IMR-90 (cell line): Measurements from ENCODE around the gene WDR48. TPM values are rescaled to one million over a fixed set of nuclear protein-coding genes. Genes with fewer than 3 reads are reported as not detected.

Experiments used
- ATAC-seq: fragments of 200-7000 bp; cut with Tn5 transposase; 2 replicates; pipeline ENCODE4 v1.9.1; 2020; ENCODE audit warnings: low read depth, mild to moderate bottlenecking, moderate library complexity
- BruUV-seq: library from RNA; stranded (reverse); fragments of 400-500 nt; replicated peaks from 2 replicates; lab custom pipeline; 2021; lab: Mats Ljungman, UMichigan
- CTCF ChIA-PET: fragments of 300-600 bp; formaldehyde crosslinking; extraction: SDS; loops from one replicate; lab custom pipeline; 2021; ENCODE audit warnings: antibody characterized with exemption; lab: Yijun Ruan, JAX
- POLR2A ChIA-PET: fragments of 300-600 bp; sonication (Branson Sonifier 250); formaldehyde crosslinking; loops from one replicate; lab custom pipeline; 2022; ENCODE audit warnings: antibody characterized with exemption; ENCODE audit not compliant: unreplicated experiment; lab: Charles Lee
- DNase-seq: peaks from one replicate; pipeline ENCODE4 v3.0.0; 2013
- H2AFZ ChIP-seq: replicated peaks from 2 replicates; pipeline ENCODE3; 2013; ENCODE audit warnings: low read length, mild to moderate bottlenecking; ENCODE audit not compliant: poor library complexity
- H2AK5ac ChIP-seq: 2 replicates; pipeline ENCODE4 v1.6.1; 2013; ENCODE audit warnings: low read depth, low read length, inconsistent platforms
- H2AK9ac ChIP-seq: replicated peaks from 2 replicates; pipeline ENCODE3; 2013; ENCODE audit warnings: mild to moderate bottlenecking, low read depth, low read length, moderate library complexity; ENCODE audit not compliant: poor library complexity
- H2BK120ac ChIP-seq: 2 replicates; pipeline ENCODE4 v1.6.1; 2013; ENCODE audit warnings: low read depth, low read length, inconsistent platforms
- H2BK15ac ChIP-seq: 3 replicates; pipeline ENCODE4 v1.6.1; 2013; ENCODE audit warnings: low read depth, low read length, inconsistent platforms
- H2BK20ac ChIP-seq: 2 replicates; pipeline ENCODE4 v1.6.1; 2013; ENCODE audit warnings: low read depth, mild to moderate bottlenecking, inconsistent platforms, low read length, moderate library complexity
- H2BK5ac ChIP-seq: 2 replicates; pipeline ENCODE4 v1.6.1; 2013; ENCODE audit warnings: mild to moderate bottlenecking, low read depth, low read length, inconsistent platforms; ENCODE audit not compliant: poor library complexity, severe bottlenecking
- H3K14ac ChIP-seq: replicated peaks from 2 replicates; pipeline ENCODE4 v1.6.1; 2013; ENCODE audit warnings: low read depth, low read length, inconsistent platforms
- H3K18ac ChIP-seq: 2 replicates; pipeline ENCODE4 v1.6.1; 2013; ENCODE audit warnings: low read depth, low read length, control low read depth
- H3K23ac ChIP-seq: 2 replicates; pipeline ENCODE4 v1.6.1; 2013; ENCODE audit warnings: low read depth, low read length, inconsistent platforms
- H3K27ac ChIP-seq: 2 replicates; pipeline ENCODE4 v1.5.1; 2013; ENCODE audit warnings: mild to moderate bottlenecking, control low read depth, low read length; ENCODE audit not compliant: insufficient read depth
- H3K27me3 ChIP-seq: 2 replicates; pipeline ENCODE4 v1.6.1; 2013; ENCODE audit warnings: low read length; ENCODE audit not compliant: control insufficient read depth, insufficient read depth
- H3K36me3 ChIP-seq: 2 replicates; pipeline ENCODE4 v1.6.1; 2013; ENCODE audit warnings: low read length, mixed read lengths; ENCODE audit not compliant: control insufficient read depth, insufficient read depth
- H3K4ac ChIP-seq: 2 replicates; pipeline ENCODE4 v1.6.1; 2013; ENCODE audit warnings: low read depth, low read length, inconsistent platforms
- H3K4me1 ChIP-seq: 2 replicates; pipeline ENCODE4 v1.6.1; 2013; ENCODE audit warnings: low read length, mixed read lengths; ENCODE audit not compliant: control insufficient read depth, insufficient read depth
- H3K4me2 ChIP-seq: 2 replicates; pipeline ENCODE4 v1.6.1; 2013; ENCODE audit warnings: low read depth, mild to moderate bottlenecking, control low read depth, low read length, moderate library complexity
- H3K4me3 ChIP-seq: 2 replicates; pipeline ENCODE4 v1.5.1; 2013; ENCODE audit warnings: low read depth, mild to moderate bottlenecking, control low read depth, low read length, moderate library complexity; ENCODE audit not compliant: insufficient read depth
- H3K56ac ChIP-seq: 2 replicates; pipeline ENCODE4 v1.6.1; 2013; ENCODE audit warnings: low read length, inconsistent platforms; ENCODE audit not compliant: insufficient read depth; ENCODE audit errors: extremely low read depth
- H3K79me1 ChIP-seq, 2 experiments: 2 replicates each; pipeline ENCODE4 v1.6.1; 2013; ENCODE audit warnings: low read length in 2 of 2, inconsistent platforms in 1 of 2, low read depth in 1 of 2
- H3K9ac ChIP-seq: 2 replicates; pipeline ENCODE4 v1.6.1; 2013; ENCODE audit warnings: low read depth, low read length, control low read depth
- H3K9me1 ChIP-seq: 2 replicates; pipeline ENCODE4 v1.6.1; 2013; ENCODE audit warnings: low read length, inconsistent platforms; ENCODE audit not compliant: insufficient read depth
- H3K9me3 ChIP-seq: 2 replicates; pipeline ENCODE4 v1.6.1; 2013; ENCODE audit warnings: low read length; ENCODE audit not compliant: control insufficient read depth, insufficient read depth
- H4K20me1 ChIP-seq: 2 replicates; pipeline ENCODE4 v1.6.1; 2013; ENCODE audit warnings: low read length, inconsistent platforms; ENCODE audit not compliant: insufficient read depth
- H4K5ac ChIP-seq: 2 replicates; pipeline ENCODE4 v1.6.1; 2013; ENCODE audit warnings: mild to moderate bottlenecking, low read depth, low read length, control low read depth
- H4K8ac ChIP-seq, 2 experiments: 2 replicates each; pipeline ENCODE4 v1.6.1; 2013; ENCODE audit warnings: low read depth in 2 of 2, low read length in 2 of 2, control low read depth in 1 of 2, inconsistent platforms in 1 of 2
- H4K91ac ChIP-seq: 2 replicates; pipeline ENCODE4 v1.6.1; 2013; ENCODE audit warnings: low read depth, low read length, inconsistent platforms; ENCODE audit not compliant: insufficient read depth
- CHD1 ChIP-seq: IDR thresholded peaks from 2 replicates; pipeline ENCODE4 v1.6.1; 2012; ENCODE audit warnings: low read depth, low read length, improper control_type of control experiment
- FOS ChIP-seq: fragments of 150-350 bp; IDR thresholded peaks from 2 replicates; pipeline ENCODE4 v1.6.1; 2016; ENCODE audit warnings: low read depth, low read length
- MAFK ChIP-seq: IDR thresholded peaks from 2 replicates; pipeline ENCODE4 v1.6.1; 2012; ENCODE audit warnings: low read depth, low read length, improper control_type of control experiment
- RAD21 ChIP-seq: IDR thresholded peaks from 2 replicates; pipeline ENCODE4 v1.6.1; 2012; ENCODE audit warnings: low read length, improper control_type of control experiment
- RFX5 ChIP-seq: IDR thresholded peaks from 2 replicates; pipeline ENCODE4 v1.8.0; 2012; ENCODE audit warnings: low read depth, mild to moderate bottlenecking, low read length, moderate library complexity
- SMC3 ChIP-seq: fragments of 150-350 bp; IDR thresholded peaks from 2 replicates; pipeline ENCODE4 v1.6.1; 2016; ENCODE audit warnings: low read depth, mild to moderate bottlenecking, antibody characterized with exemption, low read length, moderate library complexity
- WGBS, 2 experiments: methylation state at CpG; one replicate each; pipeline versions ENCODE4 v1.1.5 to v1.1.7; 2013; ENCODE audit warnings: missing lambda C conversion rate in 2 of 2; ENCODE audit not compliant: insufficient read length in 1 of 2; ENCODE audit errors: extremely low coverage in 2 of 2; 5-methylcytosine and 5-hydroxymethylcytosine counted together
- dilution Hi-C: fragments of 300-500 bp; cut with HindIII; formaldehyde crosslinking; loops from one replicate; pipeline ENCODE4 v1.14.3; 2018; ENCODE audit warnings: low sequenced_read_pairs; ENCODE audit not compliant: unreplicated experiment
- in situ Hi-C: fragments of 300-500 bp; cut with MboI; formaldehyde crosslinking; loops from 3 replicates; pipeline ENCODE4 v1.14.3; 2019; ENCODE audit warnings: low sequenced_read_pairs, inconsistent platforms, mixed read lengths
- intact Hi-C: fragments of 100-400 bp; cut with micrococcal nuclease; formaldehyde crosslinking; loops from 2 replicates; pipeline ENCODE4 v1.10.0; 2022
- polyA plus RNA-seq, 3 experiments: library from polyadenylated mRNA; depleted of rRNA; stranded (reverse); fragments of >200 nt; gene quantifications; 2 replicates each; pipeline ENCODE4 v1.2.3, GENCODE V29; 2012; ENCODE audit warnings: low replicate concordance in 1 of 3
- total RNA-seq: library from RNA; depleted of rRNA; stranded (reverse); fragments of >200 nt; gene quantifications from 2 replicates; pipeline ENCODE4 v1.2.3, GENCODE V29; 2012
- TF ChIP-seq, protein P1 (sequence below): fragments of 150-350 bp; IDR thresholded peaks from 2 replicates; pipeline ENCODE4 v1.6.1; 2016; ENCODE audit warnings: low read depth, mild to moderate bottlenecking, low read length, moderate library complexity, borderline replicate concordance
- TF ChIP-seq, protein P2 (sequence below): fragments of 150-350 bp; IDR thresholded peaks from 2 replicates; pipeline ENCODE4 v1.6.1; 2017; ENCODE audit warnings: mild to moderate bottlenecking, antibody characterized with exemption, low read length, low read depth

Gene WDR48
- total and polyA plus RNA-seq, 2 of the 4 experiments (the other 2 are of a cell fraction) = 14.4 to 41.2 TPM

DNA sequence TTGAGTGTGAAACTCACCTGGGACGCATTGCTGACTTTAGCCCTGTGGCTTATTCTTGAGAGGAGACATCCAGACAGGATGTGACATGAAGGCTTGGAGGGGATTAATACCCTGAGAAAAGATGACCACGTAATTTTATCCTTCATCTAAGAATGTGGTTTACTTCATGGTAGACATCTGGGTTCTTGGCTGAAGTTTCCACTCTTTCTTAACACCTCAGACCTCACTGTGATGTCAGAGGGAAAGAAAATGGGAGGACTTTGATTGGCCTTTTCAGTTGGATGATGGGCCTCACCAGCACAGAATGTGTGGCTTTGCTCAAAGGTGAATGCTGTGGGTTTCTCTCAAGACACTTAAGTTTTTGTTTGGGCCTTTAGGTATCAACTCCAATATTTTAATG lies 39.1 kb downstream of the WDR48 start:
- no peak overlapping the region for H3K18ac ChIP-seq
- no peak overlapping the region for H3K14ac ChIP-seq
- H2BK20ac ChIP-seq = no peak overlapping the region
- TF ChIP-seq RFX5 (no peak), SMC3 (no peak), MAFK (no peak), FOS (no peak), RAD21 (no peak), CHD1 (no peak)
- TF ChIP-seq, protein P1, sequence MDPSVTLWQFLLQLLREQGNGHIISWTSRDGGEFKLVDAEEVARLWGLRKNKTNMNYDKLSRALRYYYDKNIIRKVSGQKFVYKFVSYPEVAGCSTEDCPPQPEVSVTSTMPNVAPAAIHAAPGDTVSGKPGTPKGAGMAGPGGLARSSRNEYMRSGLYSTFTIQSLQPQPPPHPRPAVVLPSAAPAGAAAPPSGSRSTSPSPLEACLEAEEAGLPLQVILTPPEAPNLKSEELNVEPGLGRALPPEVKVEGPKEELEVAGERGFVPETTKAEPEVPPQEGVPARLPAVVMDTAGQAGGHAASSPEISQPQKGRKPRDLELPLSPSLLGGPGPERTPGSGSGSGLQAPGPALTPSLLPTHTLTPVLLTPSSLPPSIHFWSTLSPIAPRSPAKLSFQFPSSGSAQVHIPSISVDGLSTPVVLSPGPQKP = no peak
- TF ChIP-seq, protein P2, sequence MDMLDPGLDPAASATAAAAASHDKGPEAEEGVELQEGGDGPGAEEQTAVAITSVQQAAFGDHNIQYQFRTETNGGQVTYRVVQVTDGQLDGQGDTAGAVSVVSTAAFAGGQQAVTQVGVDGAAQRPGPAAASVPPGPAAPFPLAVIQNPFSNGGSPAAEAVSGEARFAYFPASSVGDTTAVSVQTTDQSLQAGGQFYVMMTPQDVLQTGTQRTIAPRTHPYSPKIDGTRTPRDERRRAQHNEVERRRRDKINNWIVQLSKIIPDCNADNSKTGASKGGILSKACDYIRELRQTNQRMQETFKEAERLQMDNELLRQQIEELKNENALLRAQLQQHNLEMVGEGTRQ = no peak
- no CpG with 5 or more reads among the region's 2 CpGs for WGBS, 2 experiments
- no peaks in the 10 kb centered on the region for H3K9me3 ChIP-seq
- H3K23ac ChIP-seq = no peak overlapping the region
- no peak overlapping the region for H2BK5ac ChIP-seq
- CTCF ChIA-PET = no interaction called here
- peaks cover 44% of the 10 kb centered on the region for H3K36me3 ChIP-seq
- no peak overlapping the region for H2AK9ac ChIP-seq
- POLR2A ChIA-PET = no interaction called here
- intact Hi-C loops = no loop called here
- no peak overlapping the region for H3K56ac ChIP-seq
- no peak overlapping the region for H4K91ac ChIP-seq
- H3K4me3 ChIP-seq = no peak overlapping the region
- no peak overlapping the region for H3K9ac ChIP-seq
- no peak overlapping the region for H3K27ac ChIP-seq
- no peaks in the 10 kb centered on the region for H3K4me1 ChIP-seq
- H2BK120ac ChIP-seq = no peak overlapping the region
- H2BK15ac ChIP-seq = no peak overlapping the region
- no peaks in the 10 kb centered on the region for H4K20me1 ChIP-seq
- H4K5ac ChIP-seq = no peak overlapping the region
- H2AFZ ChIP-seq = no peak overlapping the region
- no peak overlapping the region for H2AK5ac ChIP-seq
- dilution Hi-C loops = no loop called here
- no peak overlapping the region for H3K4ac ChIP-seq
- peak; percentile 52 for DNase-seq
- no peaks in the 10 kb centered on the region for H3K9me1 ChIP-seq
- in situ Hi-C loops = no loop called here
- no peaks in the 10 kb centered on the region for H3K27me3 ChIP-seq
- H3K4me2 ChIP-seq = no peak overlapping the region
- no TSS peak for BruUV-seq
- no peaks in the 10 kb centered on the region for H3K79me1 ChIP-seq
- no peak for ATAC-seq
- no peak overlapping the region for H4K8ac ChIP-seq
